A549 (cell line): ENCODE measurements around the gene ZNF26. TPM values are rescaled to one million over a fixed set of nuclear protein-coding genes. Genes with fewer than 3 reads are reported as not detected.

ENCODE experiments used
- ATAC-seq, 2 experiments: fragments of 200-7000 bp in 1 of 2; fragments of >200 bp in 1 of 2; cut with Nextera tagmentation in 1 of 2; cut with Tn5 transposase in 1 of 2; 3 replicates each; pipeline versions ENCODE4 v1.8.0 to v1.9.1; 2018 to 2020; ENCODE audit warnings: mild to moderate bottlenecking in 1 of 2, moderate library complexity in 1 of 2
- CTCF ChIA-PET: fragments of 300-600 bp; sonication (Branson Sonifier 250); formaldehyde crosslinking; extraction: SDS; loops from one replicate; lab custom pipeline; 2021; ENCODE audit warnings: antibody characterized with exemption, inconsistent platforms; lab: Yijun Ruan, JAX
- POLR2A ChIA-PET: fragments of 350-600 bp; formaldehyde crosslinking; extraction: SDS; loops from one replicate; lab custom pipeline; 2021; ENCODE audit warnings: antibody characterized with exemption, inconsistent platforms; lab: Yijun Ruan, JAX
- DNase-seq, 2 experiments: peaks; one replicate each; pipeline versions ENCODE4 v3.0.0 to v3.0.0-alpha.2; 2011 to 2016; ENCODE audit warnings: low read depth in 1 of 2, low spot score in 1 of 2
- FAIRE-seq: peaks from 2 replicates; lab custom pipeline; 2011; peaks lifted over from hg19 to GRCh38; lab: Jason Lieb, UNC
- H3K27ac ChIP-seq, 2 experiments: fragments of >200 bp; sonication (Bioruptor Twin); formaldehyde crosslinking; 3 replicates each; pipeline ENCODE4 v1.5.1; 2016 to 2017
- H3K4me1 ChIP-seq: fragments of >200 bp; sonication (Bioruptor Twin); formaldehyde crosslinking; 3 replicates; pipeline ENCODE4 v1.6.1; 2016
- H3K4me2 ChIP-seq: fragments of >200 bp; sonication (Bioruptor Twin); formaldehyde crosslinking; 3 replicates; pipeline ENCODE4 v1.6.1; 2016
- H3K4me3 ChIP-seq: fragments of >200 bp; sonication (Bioruptor Twin); formaldehyde crosslinking; 3 replicates; pipeline ENCODE4 v1.5.1; 2016
- H3K9me3 ChIP-seq: fragments of >200 bp; sonication (Bioruptor Twin); formaldehyde crosslinking; 3 replicates; pipeline ENCODE4 v1.6.1; 2016
- BHLHE40 ChIP-seq: IDR thresholded peaks from 2 replicates; pipeline ENCODE4 v1.6.1; 2012; ENCODE audit warnings: low read depth, low read length, inconsistent platforms
- CEBPB ChIP-seq, 2 experiments: fragments of >200 bp in 1 of 2; sonication (Bioruptor Twin) in 1 of 2; formaldehyde crosslinking in 1 of 2; IDR thresholded peaks; 2 replicates each; pipeline ENCODE4 v1.6.1; 2012 to 2016
- CHD2 ChIP-seq: fragments of 150-350 bp; IDR thresholded peaks from 2 replicates; pipeline ENCODE4 v1.6.1; 2014; ENCODE audit warnings: low read length; ENCODE audit not compliant: partially characterized antibody
- EHMT2 ChIP-seq: fragments of 200-600 bp; sonication (generic); IDR thresholded peaks from 2 replicates; pipeline ENCODE4 v1.6.1; 2016; ENCODE audit warnings: antibody characterized with exemption, low read depth, mild to moderate bottlenecking, moderate library complexity
- ESRRA ChIP-seq: fragments of 150-350 bp; IDR thresholded peaks from 2 replicates; pipeline ENCODE4 v1.6.1; 2014; ENCODE audit warnings: mild to moderate bottlenecking, low read length, borderline replicate concordance
- FOSB ChIP-seq: fragments of 250-450 bp; sonication (Bioruptor Pico); IDR thresholded peaks from 2 replicates; pipeline ENCODE4 v1.5.0; 2020; ENCODE audit warnings: mild to moderate bottlenecking, moderate library complexity
- FOXS1 ChIP-seq: fragments of 250-450 bp; sonication (Bioruptor Pico); IDR thresholded peaks from 2 replicates; pipeline ENCODE4 v1.5.0; 2020; ENCODE audit warnings: mild to moderate bottlenecking, moderate library complexity
- HDAC2 ChIP-seq: fragments of 200-600 bp; sonication (generic); IDR thresholded peaks from 2 replicates; pipeline ENCODE4 v1.6.1; 2016
- HOXB5 ChIP-seq: fragments of 250-450 bp; sonication (Bioruptor Pico); IDR thresholded peaks from 2 replicates; pipeline ENCODE4 v1.5.0; 2020; ENCODE audit warnings: mild to moderate bottlenecking, moderate library complexity
- JUN ChIP-seq, 2 experiments: fragments of >200 bp; sonication (Bioruptor Twin); formaldehyde crosslinking; IDR thresholded peaks; 2 replicates in 1 of 2; 3 replicates in 1 of 2; pipeline ENCODE4 v1.6.1; 2016 to 2017
- MAFK ChIP-seq: fragments of 450-650 bp; IDR thresholded peaks from 2 replicates; pipeline ENCODE4 v1.6.1; 2014; ENCODE audit not compliant: partially characterized antibody
- MYC ChIP-seq: IDR thresholded peaks from 2 replicates; pipeline ENCODE4 v1.6.1; 2012; ENCODE audit warnings: mild to moderate bottlenecking, inconsistent platforms, low read length, improper control_type of control experiment, borderline replicate concordance
- NFE2L2 ChIP-seq: fragments of 150-350 bp; conservative IDR thresholded peaks from 2 replicates; pipeline ENCODE4 v1.6.1; 2014; ENCODE audit warnings: low read length
- POLR2A ChIP-seq: IDR thresholded peaks from 2 replicates; pipeline ENCODE4 v1.6.1; 2012; ENCODE audit warnings: mild to moderate bottlenecking, low read length
- POLR2AphosphoS2 ChIP-seq: conservative IDR thresholded peaks from 2 replicates; pipeline ENCODE4 v1.6.1; 2012; ENCODE audit warnings: low read length, improper control_type of control experiment, inconsistent platforms
- RARB ChIP-seq: fragments of 250-450 bp; sonication (Bioruptor Pico); IDR thresholded peaks from 2 replicates; pipeline ENCODE4 v1.8.0; 2021; ENCODE audit warnings: mild to moderate bottlenecking, moderate library complexity
- RFX5 ChIP-seq: fragments of 450-650 bp; IDR thresholded peaks from 2 replicates; pipeline ENCODE4 v1.7.1; 2014; ENCODE audit warnings: antibody characterized with exemption, mild to moderate bottlenecking, moderate library complexity
- RNF2 ChIP-seq: fragments of 200-600 bp; sonication (generic); IDR thresholded peaks from 2 replicates; pipeline ENCODE4 v1.6.1; 2016; ENCODE audit warnings: low read depth, mild to moderate bottlenecking, antibody characterized with exemption, moderate library complexity, borderline replicate concordance
- WGBS: methylation state at CpG from one replicate; pipeline ENCODE4 v1.1.6; 2017; ENCODE audit errors: missing lambda C conversion rate; 5-methylcytosine and 5-hydroxymethylcytosine counted together
- polyA plus RNA-seq, 4 experiments: library from polyadenylated mRNA; depleted of rRNA in 3 of 4; stranded (reverse); fragments of >200 nt; fragmentation: RNase III in 1 of 4; extraction: RNeasy Plus Mini Kit Qiagen cat#74134 plus additional on column Dnase treatment in 1 of 4; gene quantifications; 2 replicates in 3 of 4; 3 replicates in 1 of 4; pipeline ENCODE4 v1.2.3, GENCODE V29; 2011 to 2017
- TF ChIP-seq, protein P1 (sequence below): fragments of 150-350 bp; IDR thresholded peaks from 2 replicates; pipeline ENCODE4 v1.6.1; 2014; ENCODE audit warnings: low read depth, mild to moderate bottlenecking, low read length
- TF ChIP-seq, protein P2 (sequence below): fragments of 200-600 bp; sonication (generic); IDR thresholded peaks from 2 replicates; pipeline ENCODE4 v1.6.1; 2016; ENCODE audit warnings: antibody characterized with exemption, mild to moderate bottlenecking, moderate library complexity
- TF ChIP-seq, protein P3 (sequence below): fragments of 250-450 bp; sonication (Bioruptor Pico); IDR thresholded peaks from 2 replicates; pipeline ENCODE4 v1.5.0; 2021; ENCODE audit warnings: mild to moderate bottlenecking, moderate library complexity, borderline replicate concordance
- TF ChIP-seq, protein P4 (sequence below): fragments of >200 bp; sonication (Bioruptor Twin); formaldehyde crosslinking; IDR thresholded peaks from 3 replicates; pipeline ENCODE4 v1.6.1; 2016
- TF ChIP-seq, protein P5 (sequence below): fragments of 250-450 bp; sonication (Bioruptor Pico); IDR thresholded peaks from 2 replicates; pipeline ENCODE4 v1.5.0; 2020; ENCODE audit warnings: low read depth, mild to moderate bottlenecking, moderate library complexity

The ZNF26 gene
- polyA plus RNA-seq, 2 of the 4 experiments (the other 2 are of a cell fraction): 6.5 to 11.3 TPM

DNA sequence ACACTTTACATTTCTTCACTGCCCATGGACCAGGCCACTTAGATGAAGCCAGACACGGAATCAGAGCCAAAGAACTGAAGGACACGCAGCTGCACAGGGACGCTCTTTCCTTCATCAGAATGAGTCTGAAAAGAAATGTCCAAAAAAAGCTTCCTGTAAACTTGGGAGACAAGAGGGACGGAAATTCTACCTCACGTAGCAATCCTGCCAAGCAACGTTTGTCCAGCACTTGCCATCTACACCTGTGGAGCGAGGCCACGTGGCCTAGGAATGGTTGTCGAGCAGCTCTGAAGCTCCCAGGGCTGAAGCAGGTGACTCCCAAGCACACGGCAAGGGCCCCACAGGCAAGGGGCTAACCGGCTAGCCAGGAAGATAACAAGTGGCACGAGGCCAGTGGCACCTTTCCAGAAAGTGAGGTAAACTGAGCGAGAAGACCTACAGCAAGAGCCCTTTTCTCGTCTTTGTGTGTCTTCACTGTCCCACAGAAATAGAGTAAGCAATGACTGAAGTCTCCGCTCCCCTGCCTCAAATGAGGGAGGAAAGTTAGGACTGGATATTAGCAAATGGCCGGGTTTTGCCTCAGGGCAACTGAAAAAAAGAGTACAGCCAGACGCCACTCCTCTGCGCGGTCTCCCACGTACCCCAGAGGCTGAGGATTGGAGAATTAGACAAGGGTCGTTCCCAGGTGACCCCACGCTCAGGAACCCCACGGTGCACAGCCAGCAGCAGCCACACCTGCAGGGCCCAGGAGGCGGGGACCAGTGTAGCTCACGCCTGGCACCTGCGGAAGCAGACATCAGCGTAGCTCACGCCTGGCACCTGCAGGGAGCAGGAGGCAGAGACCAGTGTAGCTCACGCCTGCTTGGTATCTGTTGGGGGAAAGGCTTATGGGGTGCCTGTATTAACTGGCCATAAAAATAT is 37.8 kb upstream of the ZNF26 start:
- no peak overlapping the region for H3K4me3 ChIP-seq
- ChIA-PET CTCF (no interaction called here), POLR2A (no interaction called here)
- no peak overlapping the region for H3K4me2 ChIP-seq
- H3K27ac ChIP-seq: no peak overlapping the region
- H3K9me3 ChIP-seq: peaks cover 96% of the 10 kb centered on the region
- ATAC-seq (no peak), DNase-seq (no peak), FAIRE-seq (no peak)
- H3K4me1 ChIP-seq: no peaks in the 10 kb centered on the region
- 97% methylated on average over 29 of the region's 29 CpGs for WGBS
- no peak for TF ChIP-seq ESRRA
- TF ChIP-seq RFX5: no peak
- no peak for TF ChIP-seq CHD2
- TF ChIP-seq HDAC2: no peak
- no peak for TF ChIP-seq RNF2
- TF ChIP-seq JUN (IDR thresholded peaks at IDR 0.05): no peak
- TF ChIP-seq MYC: no peak
- no peak for TF ChIP-seq EHMT2
- TF ChIP-seq, protein P1, sequence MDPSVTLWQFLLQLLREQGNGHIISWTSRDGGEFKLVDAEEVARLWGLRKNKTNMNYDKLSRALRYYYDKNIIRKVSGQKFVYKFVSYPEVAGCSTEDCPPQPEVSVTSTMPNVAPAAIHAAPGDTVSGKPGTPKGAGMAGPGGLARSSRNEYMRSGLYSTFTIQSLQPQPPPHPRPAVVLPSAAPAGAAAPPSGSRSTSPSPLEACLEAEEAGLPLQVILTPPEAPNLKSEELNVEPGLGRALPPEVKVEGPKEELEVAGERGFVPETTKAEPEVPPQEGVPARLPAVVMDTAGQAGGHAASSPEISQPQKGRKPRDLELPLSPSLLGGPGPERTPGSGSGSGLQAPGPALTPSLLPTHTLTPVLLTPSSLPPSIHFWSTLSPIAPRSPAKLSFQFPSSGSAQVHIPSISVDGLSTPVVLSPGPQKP: no peak
- TF ChIP-seq MAFK: no peak
- no peak for TF ChIP-seq POLR2A
- TF ChIP-seq CEBPB (IDR thresholded peaks at IDR 0.05): no peak
- TF ChIP-seq, protein P2, sequence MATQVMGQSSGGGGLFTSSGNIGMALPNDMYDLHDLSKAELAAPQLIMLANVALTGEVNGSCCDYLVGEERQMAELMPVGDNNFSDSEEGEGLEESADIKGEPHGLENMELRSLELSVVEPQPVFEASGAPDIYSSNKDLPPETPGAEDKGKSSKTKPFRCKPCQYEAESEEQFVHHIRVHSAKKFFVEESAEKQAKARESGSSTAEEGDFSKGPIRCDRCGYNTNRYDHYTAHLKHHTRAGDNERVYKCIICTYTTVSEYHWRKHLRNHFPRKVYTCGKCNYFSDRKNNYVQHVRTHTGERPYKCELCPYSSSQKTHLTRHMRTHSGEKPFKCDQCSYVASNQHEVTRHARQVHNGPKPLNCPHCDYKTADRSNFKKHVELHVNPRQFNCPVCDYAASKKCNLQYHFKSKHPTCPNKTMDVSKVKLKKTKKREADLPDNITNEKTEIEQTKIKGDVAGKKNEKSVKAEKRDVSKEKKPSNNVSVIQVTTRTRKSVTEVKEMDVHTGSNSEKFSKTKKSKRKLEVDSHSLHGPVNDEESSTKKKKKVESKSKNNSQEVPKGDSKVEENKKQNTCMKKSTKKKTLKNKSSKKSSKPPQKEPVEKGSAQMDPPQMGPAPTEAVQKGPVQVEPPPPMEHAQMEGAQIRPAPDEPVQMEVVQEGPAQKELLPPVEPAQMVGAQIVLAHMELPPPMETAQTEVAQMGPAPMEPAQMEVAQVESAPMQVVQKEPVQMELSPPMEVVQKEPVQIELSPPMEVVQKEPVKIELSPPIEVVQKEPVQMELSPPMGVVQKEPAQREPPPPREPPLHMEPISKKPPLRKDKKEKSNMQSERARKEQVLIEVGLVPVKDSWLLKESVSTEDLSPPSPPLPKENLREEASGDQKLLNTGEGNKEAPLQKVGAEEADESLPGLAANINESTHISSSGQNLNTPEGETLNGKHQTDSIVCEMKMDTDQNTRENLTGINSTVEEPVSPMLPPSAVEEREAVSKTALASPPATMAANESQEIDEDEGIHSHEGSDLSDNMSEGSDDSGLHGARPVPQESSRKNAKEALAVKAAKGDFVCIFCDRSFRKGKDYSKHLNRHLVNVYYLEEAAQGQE: no peak
- TF ChIP-seq, all 56 proteins: peak for 0

DNA sequence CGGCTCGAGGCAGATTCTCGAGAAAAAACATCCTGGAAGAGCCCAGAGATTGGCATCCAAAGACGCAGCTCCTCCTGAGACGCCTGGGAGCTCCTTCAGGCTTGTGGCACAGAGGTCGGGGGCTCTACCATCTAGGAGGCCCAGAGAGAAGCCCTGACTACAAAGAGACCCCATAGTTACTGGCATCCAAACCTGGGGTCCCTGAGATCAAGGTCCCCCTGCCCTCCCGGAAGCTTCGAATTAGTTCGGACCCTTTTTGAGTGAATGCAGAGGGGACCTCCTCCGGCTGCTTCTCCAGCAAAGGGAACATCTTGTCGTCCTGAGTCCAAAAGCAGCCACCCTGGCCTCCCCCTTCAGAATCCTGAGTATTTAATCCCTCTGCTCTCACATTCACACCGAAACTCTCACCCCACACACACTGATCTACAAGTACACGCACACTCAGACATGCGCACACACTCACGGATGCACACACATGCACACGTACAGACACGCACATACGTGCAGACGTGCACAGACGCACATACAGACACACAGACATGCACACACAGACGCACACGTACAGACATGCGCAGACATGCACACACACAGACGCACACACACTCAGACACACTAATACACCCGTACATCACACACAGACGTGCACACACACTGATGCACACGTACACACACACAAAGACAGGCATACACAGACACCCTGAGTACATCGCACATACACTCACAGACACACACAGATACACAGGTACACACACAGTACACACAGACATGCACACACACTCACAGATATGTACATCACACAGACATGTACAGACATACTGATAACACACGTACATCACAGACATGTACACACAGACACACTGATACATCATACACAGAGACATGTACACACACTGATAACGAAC is 36.0 kb upstream of the ZNF26 start:
- no peak for ATAC-seq
- POLR2A ChIA-PET: no interaction called here
- DNase-seq: no peak
- H3K4me1 ChIP-seq: no peaks in the 10 kb centered on the region
- TF ChIP-seq CHD2 (no peak), HOXB5 (CRISPR knock-in tag) (no peak), BHLHE40 (no peak), FOXS1 (CRISPR knock-in tag) (no peak), POLR2A (no peak), HDAC2 (no peak), FOSB (no peak), RARB (CRISPR knock-in tag) (no peak), NFE2L2 (no peak), POLR2AphosphoS2 (no peak)
- TF ChIP-seq, protein P3, sequence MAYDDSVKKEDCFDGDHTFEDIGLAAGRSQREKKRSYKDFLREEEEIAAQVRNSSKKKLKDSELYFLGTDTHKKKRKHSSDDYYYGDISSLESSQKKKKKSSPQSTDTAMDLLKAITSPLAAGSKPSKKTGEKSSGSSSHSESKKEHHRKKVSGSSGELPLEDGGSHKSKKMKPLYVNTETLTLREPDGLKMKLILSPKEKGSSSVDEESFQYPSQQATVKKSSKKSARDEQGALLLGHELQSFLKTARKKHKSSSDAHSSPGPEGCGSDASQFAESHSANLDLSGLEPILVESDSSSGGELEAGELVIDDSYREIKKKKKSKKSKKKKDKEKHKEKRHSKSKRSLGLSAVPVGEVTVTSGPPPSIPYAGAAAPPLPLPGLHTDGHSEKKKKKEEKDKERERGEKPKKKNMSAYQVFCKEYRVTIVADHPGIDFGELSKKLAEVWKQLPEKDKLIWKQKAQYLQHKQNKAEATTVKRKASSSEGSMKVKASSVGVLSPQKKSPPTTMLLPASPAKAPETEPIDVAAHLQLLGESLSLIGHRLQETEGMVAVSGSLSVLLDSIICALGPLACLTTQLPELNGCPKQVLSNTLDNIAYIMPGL (CRISPR knock-in tag): no peak
- TF ChIP-seq, protein P4, sequence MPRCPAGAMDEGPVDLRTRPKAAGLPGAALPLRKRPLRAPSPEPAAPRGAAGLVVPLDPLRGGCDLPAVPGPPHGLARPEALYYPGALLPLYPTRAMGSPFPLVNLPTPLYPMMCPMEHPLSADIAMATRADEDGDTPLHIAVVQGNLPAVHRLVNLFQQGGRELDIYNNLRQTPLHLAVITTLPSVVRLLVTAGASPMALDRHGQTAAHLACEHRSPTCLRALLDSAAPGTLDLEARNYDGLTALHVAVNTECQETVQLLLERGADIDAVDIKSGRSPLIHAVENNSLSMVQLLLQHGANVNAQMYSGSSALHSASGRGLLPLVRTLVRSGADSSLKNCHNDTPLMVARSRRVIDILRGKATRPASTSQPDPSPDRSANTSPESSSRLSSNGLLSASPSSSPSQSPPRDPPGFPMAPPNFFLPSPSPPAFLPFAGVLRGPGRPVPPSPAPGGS: no peak
- TF ChIP-seq, protein P5, sequence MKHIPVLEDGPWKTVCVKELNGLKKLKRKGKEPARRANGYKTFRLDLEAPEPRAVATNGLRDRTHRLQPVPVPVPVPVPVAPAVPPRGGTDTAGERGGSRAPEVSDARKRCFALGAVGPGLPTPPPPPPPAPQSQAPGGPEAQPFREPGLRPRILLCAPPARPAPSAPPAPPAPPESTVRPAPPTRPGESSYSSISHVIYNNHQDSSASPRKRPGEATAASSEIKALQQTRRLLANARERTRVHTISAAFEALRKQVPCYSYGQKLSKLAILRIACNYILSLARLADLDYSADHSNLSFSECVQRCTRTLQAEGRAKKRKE (CRISPR knock-in tag): no peak
- TF ChIP-seq, protein P1: no peak
- TF ChIP-seq, all 56 proteins: peak for 0
- CTCF ChIA-PET: no interaction called here
- Histone ChIP-seq H3K27ac (no peak overlapping the region), H3K4me3 (no peak overlapping the region), H3K9me3 (peaks cover 92% of the 10 kb centered on the region), H3K4me2 (no peak overlapping the region)
- 94% methylated on average over 30 of the region's 30 CpGs for WGBS
- FAIRE-seq: no peak
